GM12878 (cell line): Measurements from ENCODE around the gene FAM228B. TPM values are rescaled to one million over a fixed set of nuclear protein-coding genes. Genes with fewer than 3 reads are reported as not detected.

ENCODE experiments used
- DPF2 ChIP-seq: fragments of 450-650 bp; IDR thresholded peaks from 2 replicates; pipeline ENCODE4 v1.6.1; 2017; ENCODE audit warnings: mild to moderate bottlenecking
- E4F1 ChIP-seq: fragments of 450-650 bp; IDR thresholded peaks from 2 replicates; pipeline ENCODE4 v1.6.1; 2018; ENCODE audit warnings: borderline replicate concordance, mild to moderate bottlenecking; ENCODE audit not compliant: partially characterized antibody
- JUND ChIP-seq: IDR thresholded peaks from 2 replicates; pipeline ENCODE4 v1.6.1; 2012; ENCODE audit warnings: low read depth, mild to moderate bottlenecking, low read length, improper control_type of control experiment, moderate library complexity
- MLLT1 ChIP-seq: fragments of 450-650 bp; IDR thresholded peaks from 2 replicates; pipeline ENCODE4 v1.6.1; 2016; ENCODE audit warnings: mild to moderate bottlenecking
- NR2F1 ChIP-seq: fragments of 450-650 bp; conservative IDR thresholded peaks from 2 replicates; pipeline ENCODE4 v1.6.1; 2017; ENCODE audit warnings: mild to moderate bottlenecking
- ZBTB40 ChIP-seq: fragments of 450-650 bp; IDR thresholded peaks from 2 replicates; pipeline ENCODE4 v1.6.1; 2016; ENCODE audit warnings: mild to moderate bottlenecking, moderate library complexity, borderline replicate concordance
- ZNF207 ChIP-seq: fragments of 450-650 bp; IDR thresholded peaks from 2 replicates; pipeline ENCODE4 v1.6.1; 2014; ENCODE audit warnings: antibody characterized with exemption, mild to moderate bottlenecking, borderline replicate concordance
- ZNF24 ChIP-seq: fragments of 450-650 bp; IDR thresholded peaks from 2 replicates; pipeline ENCODE4 v1.6.1; 2017; ENCODE audit warnings: antibody characterized with exemption, mild to moderate bottlenecking
- polyA plus RNA-seq, 11 experiments: library from polyadenylated mRNA; depleted of rRNA in 4 of 11; unstranded in 6 of 11; stranded (reverse) in 5 of 11; fragments of >200 nt; fragmentation: Nextera tagmentation in 4 of 11; fragmentation: Illumina TruSeq in 1 of 11; extraction: Ambion mirVana in 4 of 11; extraction: Trizol in 1 of 11; gene quantifications; 1 replicate in 1 of 11; 2 replicates in 10 of 11; pipeline versions ENCODE4 v1.2.1 to v1.2.3, GENCODE V29; 2011 to 2016; ENCODE audit warnings: inconsistent platforms in 2 of 11, missing spikeins in 2 of 11, low read depth in 1 of 11
- total RNA-seq, 4 experiments: library from RNA; depleted of rRNA in 3 of 4; stranded (reverse); fragments of >200 nt in 3 of 4; fragmentation: Illumina TruSeq in 1 of 4; extraction: Trizol in 1 of 4; gene quantifications; 2 replicates each; pipeline versions ENCODE4 v1.2.1 to v1.2.3, GENCODE V29; 2013 to 2021

Gene FAM228B
- total and polyA plus RNA-seq, 10 of the 15 experiments (the other 5 are each of a cell fraction or from before 2014, with no cell fraction given): 3.9 to 11.0 (median 7.5) TPM

GRCh38 chr2:24122366-24123194 lies 689 bp upstream of the FAM228B start (continued):
- TF ChIP-seq JUND (no peak), E4F1 (no peak), MLLT1 (peak; percentile 46; the same call in 1 of the 2 replicates), ZBTB40 (no peak; the same call in 1 of the 2 replicates), ZNF24 (no peak), ZNF207 (no peak), DPF2 (no peak), NR2F1 (no peak)
- TF ChIP-seq, all 136 proteins: peak for 6
